Measurements from ENCODE around the gene CDK5RAP3.
A peak's percentile ranks its signal among the peaks of the same experiment; 100 is the strongest.

Gene CDK5RAP3

GRCh38 chr17:47942096-47942510, 28.8 kb upstream of the CDK5RAP3 start:
- TF ChIP-seq CTCF (conservative IDR thresholded peaks at IDR 0.05; ENCODE audit: low read depth, low read length), result no peak
- DNase-seq (ENCODE audit: low read depth), result no peak
- peak overlapping the region; percentile 85 for H3K4me3 ChIP-seq (ENCODE audit: low read depth, low read length)

- no peak overlapping the region for H3K4me3 ChIP-seq (ENCODE audit: low read depth, low read length)
- DNase-seq (ENCODE audit: low read depth), result no peak
- no peak for TF ChIP-seq CTCF (conservative IDR thresholded peaks at IDR 0.05; ENCODE audit: low read depth, low read length)
These were observed 28.3 kb upstream of the CDK5RAP3 start for GRCh38 chr17:47942568-47942967.

GRCh38 chr17:47945080-47945479, 25.8 kb upstream of the CDK5RAP3 start:
- no peak for TF ChIP-seq CTCF (conservative IDR thresholded peaks at IDR 0.05; ENCODE audit: low read depth, low read length)
- no peak overlapping the region for H3K4me3 ChIP-seq (ENCODE audit: low read depth, low read length)
- DNase-seq (ENCODE audit: low read depth), result no peak

GRCh38 chr17:47945529-47946508, 25.1 kb upstream of the CDK5RAP3 start:
- no peak overlapping the region for H3K4me3 ChIP-seq (ENCODE audit: low read depth, low read length)
- DNase-seq (ENCODE audit: low read depth), result no peak
- no peak for TF ChIP-seq CTCF (conservative IDR thresholded peaks at IDR 0.05; ENCODE audit: low read depth, low read length)

- DNase-seq (ENCODE audit: low read depth), result no peak
- TF ChIP-seq CTCF (conservative IDR thresholded peaks at IDR 0.05; ENCODE audit: low read depth, low read length), result no peak
- no peak overlapping the region for H3K4me3 ChIP-seq (ENCODE audit: low read depth, low read length)
These were observed 24.4 kb upstream of the CDK5RAP3 start for GRCh38 chr17:47946516-47946915.

GRCh38 chr17:47946929-47947397, 23.9 kb upstream of the CDK5RAP3 start:
- H3K4me3 ChIP-seq (ENCODE audit: low read depth, low read length), result no peak overlapping the region
- peak; percentile 92 for DNase-seq (ENCODE audit: low read depth)
- peak; percentile 91 for TF ChIP-seq CTCF (conservative IDR thresholded peaks at IDR 0.05; ENCODE audit: low read depth, low read length)

Data from choroid plexus epithelial cell (primary cell).